GM12878 (cell line): ENCODE measurements around the gene DYNLL2.

Source experiments
- MYC ChIP-seq: IDR thresholded peaks from 2 replicates; pipeline ENCODE4 v1.6.1; 2011; ENCODE audit warnings: mild to moderate bottlenecking, low read length, moderate library complexity, inconsistent platforms; ENCODE audit not compliant: insufficient read depth, insufficient replicate concordance, insufficient read length, severe bottlenecking
- NRF1 ChIP-seq: conservative IDR thresholded peaks from 2 replicates; pipeline ENCODE4 v1.6.1; 2011; ENCODE audit warnings: mild to moderate bottlenecking, low read depth, low read length, improper control_type of control experiment
- SMARCA5 ChIP-seq: fragments of 450-650 bp; IDR thresholded peaks from 2 replicates; pipeline ENCODE4 v1.6.1; 2017; ENCODE audit warnings: mild to moderate bottlenecking
- TF ChIP-seq, protein P1 (sequence below), 3 experiments: IDR thresholded peaks in 2 of 3; conservative IDR thresholded peaks in 1 of 3; 2 replicates each; pipeline ENCODE4 v1.5.1; 2011; ENCODE audit warnings: low read depth in 3 of 3, low read length in 3 of 3, mild to moderate bottlenecking in 3 of 3, control low read depth in 2 of 3, moderate library complexity in 2 of 3, inconsistent platforms in 1 of 3, mixed read lengths in 1 of 3; ENCODE audit not compliant: control insufficient read depth in 2 of 3, insufficient read depth in 1 of 3; ENCODE audit errors: extremely low read depth in 1 of 3

- TF ChIP-seq SMARCA5 (no peak), NRF1 (no peak), MYC (no peak)
- TF ChIP-seq, protein P1, sequence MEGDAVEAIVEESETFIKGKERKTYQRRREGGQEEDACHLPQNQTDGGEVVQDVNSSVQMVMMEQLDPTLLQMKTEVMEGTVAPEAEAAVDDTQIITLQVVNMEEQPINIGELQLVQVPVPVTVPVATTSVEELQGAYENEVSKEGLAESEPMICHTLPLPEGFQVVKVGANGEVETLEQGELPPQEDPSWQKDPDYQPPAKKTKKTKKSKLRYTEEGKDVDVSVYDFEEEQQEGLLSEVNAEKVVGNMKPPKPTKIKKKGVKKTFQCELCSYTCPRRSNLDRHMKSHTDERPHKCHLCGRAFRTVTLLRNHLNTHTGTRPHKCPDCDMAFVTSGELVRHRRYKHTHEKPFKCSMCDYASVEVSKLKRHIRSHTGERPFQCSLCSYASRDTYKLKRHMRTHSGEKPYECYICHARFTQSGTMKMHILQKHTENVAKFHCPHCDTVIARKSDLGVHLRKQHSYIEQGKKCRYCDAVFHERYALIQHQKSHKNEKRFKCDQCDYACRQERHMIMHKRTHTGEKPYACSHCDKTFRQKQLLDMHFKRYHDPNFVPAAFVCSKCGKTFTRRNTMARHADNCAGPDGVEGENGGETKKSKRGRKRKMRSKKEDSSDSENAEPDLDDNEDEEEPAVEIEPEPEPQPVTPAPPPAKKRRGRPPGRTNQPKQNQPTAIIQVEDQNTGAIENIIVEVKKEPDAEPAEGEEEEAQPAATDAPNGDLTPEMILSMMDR (IDR thresholded peaks at IDR 0.05 in 2 of 3, conservative IDR thresholded peaks at IDR 0.05 in 1 of 3; ENCODE audit: control insufficient read depth in 2 of 3, extremely low read depth in 1 of 3, insufficient read depth in 1 of 3, low read depth in 3 of 3, low read length in 3 of 3), result no peak
Measured at GRCh38 chr17:58049533-58049932, 33.7 kb upstream of the DYNLL2 start.
